Stimulated activated CD8-positive, alpha-beta memory T cell treated with anti-CD3 and anti-CD28 coated beads, Interleukin-15, amount 100 ng/mL, for 1 hour (primary cell): ENCODE results near the gene ALDH4A1.
A peak's percentile ranks its signal among the peaks of the same experiment; 100 is the strongest.

Experiments used
- DNase-seq: peaks from one replicate; pipeline ENCODE4 v3.0.0-alpha.2; 2020; ENCODE audit warnings: low read depth

Gene ALDH4A1

GRCh38 chr1:18939398-18940302, 37.3 kb upstream of the ALDH4A1 start:
- no peak for DNase-seq

- no peak for DNase-seq
Measured at GRCh38 chr1:18938707-18939070, 36.3 kb upstream of the ALDH4A1 start.

GRCh38 chr1:18938008-18938706, 35.8 kb upstream of the ALDH4A1 start:
- DNase-seq: no peak

- no peak for DNase-seq
Measured at GRCh38 chr1:18937539-18937938, 35.2 kb upstream of the ALDH4A1 start.

GRCh38 chr1:18936814-18937481, 34.6 kb upstream of the ALDH4A1 start:
- no peak for DNase-seq

- DNase-seq: no peak
Measured at GRCh38 chr1:18936471-18936813, 34.1 kb upstream of the ALDH4A1 start.

- no peak for DNase-seq
Measured at GRCh38 chr1:18934205-18935000, 32.0 kb upstream of the ALDH4A1 start.

- DNase-seq: no peak
Measured at GRCh38 chr1:18932879-18933278, 30.5 kb upstream of the ALDH4A1 start.

- no peak for DNase-seq
Measured at GRCh38 chr1:18932387-18932786, 30.0 kb upstream of the ALDH4A1 start.

GRCh38 chr1:18931730-18932129, 29.4 kb upstream of the ALDH4A1 start:
- DNase-seq: no peak

GRCh38 chr1:18929686-18930085, 27.3 kb upstream of the ALDH4A1 start:
- DNase-seq: no peak

- no peak for DNase-seq
Measured at GRCh38 chr1:18928985-18929384, 26.6 kb upstream of the ALDH4A1 start.

GRCh38 chr1:18928406-18928805, 26.1 kb upstream of the ALDH4A1 start:
- DNase-seq: no peak

- no peak for DNase-seq
Measured at GRCh38 chr1:18927654-18928272, 25.4 kb upstream of the ALDH4A1 start.

GRCh38 chr1:18927082-18927653, 24.8 kb upstream of the ALDH4A1 start:
- DNase-seq: no peak

GRCh38 chr1:18926315-18927081, 24.1 kb upstream of the ALDH4A1 start:
- peak; percentile 73 for DNase-seq

- no peak for DNase-seq
Measured at GRCh38 chr1:18925279-18925678, 22.9 kb upstream of the ALDH4A1 start.

GRCh38 chr1:18924221-18924691, 21.9 kb upstream of the ALDH4A1 start:
- DNase-seq: no peak

- DNase-seq: no peak
Measured at GRCh38 chr1:18923756-18924211, 21.4 kb upstream of the ALDH4A1 start.
